Measurements from ENCODE around the gene CACNA2D3. TPM values are rescaled to one million over a fixed set of nuclear protein-coding genes. Genes with fewer than 3 reads are reported as not detected.

The CACNA2D3 gene
- polyA plus RNA-seq, 1 donor (not counting 4 experiments of a cell fraction or from before 2014, with no cell fraction given), result 0.08 TPM

GRCh38 chr3:54891540-54891897, 769.2 kb downstream of the CACNA2D3 start:
- Histone ChIP-seq H4K20me1 (ENCODE audit: control insufficient read depth, extremely low read depth, insufficient read depth, low read length) (peaks cover 3% of the 10 kb centered on the region), H3K4me3 (ENCODE audit: control insufficient read depth in 2 of 3, extremely low read depth in 1 of 3, insufficient read depth in 2 of 3, low read depth in 1 of 3, low read length in 3 of 3) (no peak overlapping the region), H3K4me2 (ENCODE audit: control insufficient read depth, extremely low read depth, insufficient read depth, low read depth, low read length) (peak overlapping the region; percentile 44), H3K36me3 (ENCODE audit: control insufficient read depth in 2 of 2, extremely low read depth in 1 of 2, insufficient read depth in 2 of 2, low read length in 2 of 2) (no peaks in the 10 kb centered on the region), H3K9me1 (ENCODE audit: control insufficient read depth, extremely low read depth, insufficient read depth, low read length) (no peaks in the 10 kb centered on the region), H3K9ac (ENCODE audit: control insufficient read depth, extremely low read depth, insufficient read depth, low read length) (no peak overlapping the region), H3K4me1 (ENCODE audit: control insufficient read depth, extremely low read depth, insufficient read depth, low read length) (peaks cover 20% of the 10 kb centered on the region), H2AFZ (ENCODE audit: control insufficient read depth, low read length) (peak overlapping the region; percentile 10), H3K79me2 (ENCODE audit: control insufficient read depth, insufficient read depth, low read length) (no peaks in the 10 kb centered on the region), H3K27ac (ENCODE audit: control insufficient read depth, insufficient read depth, low read length) (peak overlapping the region; percentile 59), H3K27me3 (ENCODE audit: control insufficient read depth, extremely low read depth, insufficient read depth, low read length) (peaks cover 2% of the 10 kb centered on the region), H3K9me3 (ENCODE audit: control insufficient read depth, low read depth, low read length) (no peaks in the 10 kb centered on the region)
- DNase-seq (ENCODE audit: low read depth, low spot score) (peak; percentile 92), FAIRE-seq (peak; percentile 89)
- dilution Hi-C loops (cut with MboI; ENCODE audit: extremely low pct_ligation_motif_present, low sequenced_read_pairs), result no loop called here
- no peak for TF ChIP-seq EZH2 (IDR thresholded peaks at IDR 0.05; ENCODE audit: low read length)
- TF ChIP-seq CTCF (optimal IDR thresholded peaks at IDR 0.05 in 1 of 3, IDR thresholded peaks at IDR 0.05 in 1 of 3, conservative IDR thresholded peaks at IDR 0.05 in 1 of 3; ENCODE audit: extremely low read depth in 1 of 3, insufficient read depth in 2 of 3, low read length in 3 of 3), result peak; percentile 36 to 55 (median 53)

DNA sequence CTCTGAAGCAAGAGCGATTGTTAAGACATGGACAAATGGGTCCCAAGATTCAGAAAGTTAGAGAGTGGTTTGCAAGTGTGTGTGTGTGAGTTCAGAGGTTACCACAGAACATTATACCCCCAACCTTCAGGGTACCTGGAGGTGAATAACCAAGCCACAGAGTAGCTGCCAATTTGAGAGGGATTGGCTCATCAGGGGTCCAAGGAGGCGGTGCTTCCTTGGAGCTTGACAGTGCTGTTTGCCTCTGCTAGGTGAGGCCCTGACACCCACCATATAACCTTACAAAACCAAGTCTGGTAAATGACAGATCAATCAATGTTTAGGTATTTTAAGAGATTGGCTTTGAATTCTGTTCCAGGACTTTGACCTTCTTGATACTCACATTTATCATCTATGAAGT, 769.8 kb downstream of the CACNA2D3 start:
- dilution Hi-C loops (cut with MboI; ENCODE audit: extremely low pct_ligation_motif_present, low sequenced_read_pairs), result no loop called here
- H3K27ac ChIP-seq (ENCODE audit: control insufficient read depth, insufficient read depth, low read length), result peak overlapping the region; percentile 18

More for the DNA sequence above, 769.8 kb downstream of the CACNA2D3 start:
- peak overlapping the region; percentile 44 for H3K4me2 ChIP-seq (ENCODE audit: control insufficient read depth, extremely low read depth, insufficient read depth, low read depth, low read length)
- no peaks in the 10 kb centered on the region for H3K79me2 ChIP-seq (ENCODE audit: control insufficient read depth, insufficient read depth, low read length)
- DNase-seq (ENCODE audit: low read depth, low spot score), result no peak
- H3K4me3 ChIP-seq (ENCODE audit: control insufficient read depth in 2 of 3, extremely low read depth in 1 of 3, insufficient read depth in 2 of 3, low read depth in 1 of 3, low read length in 3 of 3), result no peak overlapping the region
- TF ChIP-seq CTCF (optimal IDR thresholded peaks at IDR 0.05 in 1 of 3, IDR thresholded peaks at IDR 0.05 in 1 of 3, conservative IDR thresholded peaks at IDR 0.05 in 1 of 3; ENCODE audit: extremely low read depth in 1 of 3, insufficient read depth in 2 of 3, low read length in 3 of 3), result no peak
- TF ChIP-seq EZH2 (IDR thresholded peaks at IDR 0.05; ENCODE audit: low read length), result no peak
- H3K36me3 ChIP-seq (ENCODE audit: control insufficient read depth in 2 of 2, extremely low read depth in 1 of 2, insufficient read depth in 2 of 2, low read length in 2 of 2), result no peaks in the 10 kb centered on the region
- no peak overlapping the region for H2AFZ ChIP-seq (ENCODE audit: control insufficient read depth, low read length)
- H3K9me3 ChIP-seq (ENCODE audit: control insufficient read depth, low read depth, low read length), result no peaks in the 10 kb centered on the region
- H3K9ac ChIP-seq (ENCODE audit: control insufficient read depth, extremely low read depth, insufficient read depth, low read length), result no peak overlapping the region
- peaks cover 20% of the 10 kb centered on the region for H3K4me1 ChIP-seq (ENCODE audit: control insufficient read depth, extremely low read depth, insufficient read depth, low read length)
- FAIRE-seq, result no peak
- H3K9me1 ChIP-seq (ENCODE audit: control insufficient read depth, extremely low read depth, insufficient read depth, low read length), result no peaks in the 10 kb centered on the region
- peaks cover 2% of the 10 kb centered on the region for H3K27me3 ChIP-seq (ENCODE audit: control insufficient read depth, extremely low read depth, insufficient read depth, low read length)
- peaks cover 3% of the 10 kb centered on the region for H4K20me1 ChIP-seq (ENCODE audit: control insufficient read depth, extremely low read depth, insufficient read depth, low read length)
